DMS153 treated with DMSO at 0.1 percent for 48 hours (cell line): ENCODE measurements around the gene GDPD2.

Experiments used
- DNase-seq: peaks from one replicate; lab custom pipeline; 2025; ENCODE audit not compliant: unreplicated experiment; lab: John Stamatoyannopoulos, UW

Gene GDPD2

DNA sequence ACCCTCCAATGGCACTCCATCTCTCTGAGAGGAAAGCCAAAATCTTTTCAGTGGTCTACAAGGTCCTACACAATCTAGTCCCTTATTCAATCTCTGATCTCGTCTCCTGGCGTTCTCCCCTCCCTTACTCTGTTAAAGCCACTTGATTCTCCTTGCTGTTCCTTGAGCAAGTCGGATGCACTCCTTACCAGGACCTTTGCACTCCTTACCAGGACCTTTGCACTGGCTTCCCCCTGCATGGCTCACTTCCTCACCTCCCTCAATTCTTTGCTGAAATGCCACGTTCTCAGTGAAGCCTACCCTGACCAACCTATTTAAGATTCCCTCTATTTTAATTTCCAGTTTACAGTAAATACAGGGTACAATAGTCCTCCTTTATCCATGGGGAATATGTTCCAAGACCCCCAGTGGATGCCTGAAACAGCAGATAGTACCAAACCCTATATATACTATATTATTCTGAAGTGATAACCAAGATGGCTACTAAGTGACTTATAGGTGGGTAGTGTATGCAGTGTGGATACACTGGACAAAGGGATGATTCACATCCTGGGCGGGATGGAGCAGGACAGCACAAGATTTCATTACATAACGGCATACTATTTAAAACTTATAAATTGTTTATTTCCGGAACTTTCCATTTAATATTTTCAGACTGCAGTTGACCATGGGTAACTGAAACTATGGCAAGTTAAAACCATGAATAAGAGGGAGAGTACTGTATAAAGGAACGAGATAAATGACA lies 15.0 kb downstream of the GDPD2 start:
- DNase-seq: no peak

DNA sequence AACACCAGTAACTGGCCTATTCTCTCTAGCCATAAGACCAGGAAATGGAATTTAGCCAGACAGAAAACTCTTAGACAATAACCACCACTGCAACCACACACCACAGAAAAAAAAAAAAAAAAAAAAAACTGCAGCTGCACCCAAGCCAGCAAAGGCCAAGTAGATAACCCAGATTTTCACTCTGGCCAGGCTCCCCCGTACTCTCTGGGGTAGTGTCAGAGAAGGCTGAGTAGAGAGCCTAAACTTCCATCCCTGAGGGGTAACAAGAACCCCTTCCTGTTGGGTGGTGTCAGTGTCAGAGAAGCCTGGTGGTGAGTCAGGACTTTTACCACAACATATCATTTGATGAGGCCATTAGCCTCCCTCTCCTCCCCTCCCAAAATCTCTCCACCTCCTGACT lies 15.9 kb downstream of the GDPD2 start:
- DNase-seq: no peak

DNA sequence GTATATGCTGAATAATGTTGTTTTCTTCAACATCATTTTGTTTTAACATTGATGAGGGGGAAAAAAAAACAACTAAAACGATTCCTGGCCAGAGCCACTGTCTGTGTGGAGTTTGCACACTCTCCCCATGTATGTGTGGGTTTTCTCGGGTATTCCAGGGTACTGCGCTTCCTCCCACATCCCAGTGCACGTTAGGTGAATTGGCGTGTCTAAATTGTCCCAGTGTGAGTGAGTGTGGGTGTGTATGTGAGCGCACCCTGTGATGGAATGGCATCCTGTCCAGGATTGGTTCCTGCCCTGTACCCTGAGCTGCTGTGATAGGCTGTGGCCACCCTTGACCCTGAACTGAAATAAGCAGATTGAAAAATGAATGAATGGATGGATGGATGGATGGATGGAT lies 19.1 kb downstream of the GDPD2 start:
- no peak for DNase-seq

DNA sequence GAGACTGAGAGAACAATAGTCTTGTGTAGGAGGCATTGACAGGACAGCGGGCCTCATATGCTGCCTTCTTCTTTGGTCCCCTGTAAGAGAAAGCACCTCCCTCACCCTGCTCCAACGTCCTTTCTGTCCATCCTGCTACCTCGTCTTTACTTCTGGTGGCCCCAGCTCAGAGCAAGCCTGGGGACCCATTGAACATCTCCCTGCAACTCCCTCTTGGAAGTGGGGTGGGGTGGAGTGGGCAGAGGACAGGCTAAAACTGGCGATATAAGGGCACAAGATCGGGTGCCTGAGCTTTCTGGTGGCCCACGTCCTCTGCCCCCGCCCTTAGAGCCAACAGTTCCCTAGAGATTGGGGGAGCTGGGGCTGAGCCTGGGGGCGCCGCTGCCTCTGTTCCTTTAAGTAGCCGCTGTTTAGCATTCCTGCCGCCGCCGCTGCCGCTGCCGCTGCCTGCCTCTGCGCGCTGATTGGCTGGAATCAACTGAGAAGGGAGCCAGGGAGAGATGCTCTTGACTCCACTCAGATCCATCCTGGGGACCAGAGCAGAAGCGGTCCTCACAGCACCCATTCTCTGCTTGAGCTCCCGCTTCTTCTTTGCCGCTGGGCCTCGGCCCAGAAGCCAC lies 21.3 kb downstream of the GDPD2 start, which contains the start of gene DLG3:
Gene DLG3 (plus strand): TSS at position 510 of the 620 bp plus-strand sequence. CDS start 367 bp downstream, outside the sequence.
- DNase-seq: no peak

DNA sequence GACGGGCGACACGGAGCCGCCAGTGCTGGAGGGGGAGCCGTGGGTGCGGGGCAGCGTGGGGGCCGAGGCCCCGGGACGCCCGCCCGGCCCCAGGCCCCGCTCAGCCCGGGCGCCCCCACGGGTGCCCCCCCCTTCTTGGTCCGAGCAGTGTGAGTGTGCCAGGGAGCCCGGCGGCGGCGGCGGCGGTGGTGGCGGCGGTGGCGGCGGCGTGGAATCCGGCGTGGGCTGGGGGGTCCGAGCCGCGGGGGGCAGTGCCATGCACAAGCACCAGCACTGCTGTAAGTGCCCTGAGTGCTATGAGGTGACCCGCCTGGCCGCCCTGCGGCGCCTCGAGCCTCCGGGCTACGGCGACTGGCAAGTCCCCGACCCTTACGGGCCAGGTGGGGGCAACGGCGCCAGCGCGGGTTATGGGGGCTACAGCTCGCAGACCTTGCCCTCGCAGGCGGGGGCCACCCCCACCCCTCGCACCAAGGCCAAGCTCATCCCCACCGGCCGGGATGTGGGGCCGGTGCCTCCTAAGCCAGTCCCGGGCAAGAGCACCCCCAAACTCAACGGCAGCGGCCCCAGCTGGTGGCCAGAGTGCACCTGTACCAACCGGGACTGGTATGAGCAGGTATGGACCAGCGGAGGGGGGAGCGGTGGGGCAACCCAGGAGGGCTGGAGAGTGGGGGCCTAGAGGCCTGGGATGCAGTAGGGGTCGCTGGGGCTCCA lies 22.0 kb downstream of the GDPD2 start:
- no peak for DNase-seq

DNA sequence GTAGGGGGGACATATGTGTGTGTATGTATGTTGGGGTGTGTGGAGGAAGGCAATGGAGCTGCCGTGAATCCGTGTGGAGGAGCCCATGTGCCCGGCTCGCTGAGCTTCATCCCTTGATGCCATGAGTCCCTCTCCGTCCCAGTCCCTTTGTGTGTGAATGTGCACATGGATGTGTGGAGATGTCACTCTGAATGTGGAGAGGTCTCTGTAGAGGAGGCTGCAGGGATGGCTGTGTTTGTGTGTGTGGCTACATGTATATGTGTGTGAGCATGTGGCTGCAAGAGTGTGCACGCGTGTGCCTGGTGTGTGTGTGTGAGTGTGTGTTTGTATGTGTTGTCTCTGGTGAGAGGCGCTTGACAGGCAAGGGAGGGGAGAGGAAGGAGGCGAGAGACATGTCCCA lies 22.8 kb downstream of the GDPD2 start:
- no peak for DNase-seq

DNA sequence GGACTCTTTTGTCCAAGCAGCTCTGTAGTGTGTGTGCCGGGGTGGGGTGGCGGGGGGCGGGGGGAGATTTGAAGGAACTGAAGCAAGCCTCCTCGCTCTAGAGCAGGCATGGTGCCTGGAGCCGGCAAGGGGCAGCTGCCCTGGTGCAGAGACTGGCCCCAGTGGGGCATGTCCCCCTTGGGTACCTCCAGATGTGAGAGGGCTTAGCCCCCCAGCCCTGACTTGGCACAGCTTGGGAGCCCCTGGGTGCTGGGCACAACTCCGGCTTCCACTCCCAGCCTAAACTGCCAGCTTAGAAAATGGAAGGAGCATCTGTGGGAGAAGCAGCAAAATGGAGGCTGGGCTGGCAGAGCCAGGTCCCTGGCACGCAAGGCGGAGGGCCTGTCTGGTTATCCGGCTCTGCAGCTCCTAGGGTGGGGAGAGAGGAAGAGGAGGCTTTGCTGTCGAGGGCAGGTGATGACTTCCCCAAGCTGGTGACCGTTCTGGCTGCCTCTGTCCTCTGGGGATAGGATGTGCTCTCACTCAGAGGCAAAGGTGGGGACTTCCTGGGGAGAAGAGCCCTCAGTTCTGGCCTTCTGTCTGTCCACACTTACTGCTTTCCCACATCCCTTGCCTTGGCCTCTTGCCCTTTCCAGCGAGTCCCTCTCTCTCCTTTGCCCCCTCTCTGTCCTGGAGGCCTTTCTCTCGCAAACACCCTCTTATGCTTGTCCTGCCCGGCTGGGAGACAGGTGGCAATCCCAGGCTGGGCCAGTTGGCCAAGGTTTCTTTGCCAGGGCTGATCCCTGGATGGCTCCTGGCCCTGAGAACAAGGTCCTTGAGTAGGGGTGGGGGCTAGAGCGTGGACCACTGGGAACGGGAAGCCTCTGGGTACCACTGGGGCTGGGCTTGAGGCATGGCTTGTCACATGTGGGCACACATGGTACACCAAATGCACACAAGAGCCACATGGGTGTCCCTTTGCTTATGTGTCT lies 23.6 kb downstream of the GDPD2 start:
- no peak for DNase-seq

DNA sequence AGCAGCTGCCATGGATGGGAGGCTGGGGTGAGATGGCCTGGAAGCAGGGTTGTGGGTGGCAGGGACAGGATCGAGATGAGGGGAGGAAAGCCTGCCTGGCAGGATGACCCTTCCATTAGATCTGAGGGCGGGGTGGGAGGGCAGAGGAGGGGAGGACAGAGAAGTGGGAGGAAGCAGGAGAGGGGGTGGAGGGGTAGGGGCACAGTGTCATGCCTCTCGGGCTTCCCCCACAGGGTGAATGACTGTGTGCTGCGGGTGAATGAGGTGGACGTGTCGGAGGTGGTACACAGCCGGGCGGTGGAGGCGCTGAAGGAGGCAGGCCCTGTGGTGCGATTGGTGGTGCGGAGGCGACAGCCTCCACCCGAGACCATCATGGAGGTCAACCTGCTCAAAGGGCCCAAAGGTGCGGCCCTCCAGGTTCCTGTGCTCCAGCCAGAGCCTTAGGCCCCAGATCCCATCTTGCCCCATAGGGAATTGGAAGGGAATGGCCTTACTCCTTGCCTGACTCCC lies 26.4 kb downstream of the GDPD2 start:
- no peak for DNase-seq

DNA sequence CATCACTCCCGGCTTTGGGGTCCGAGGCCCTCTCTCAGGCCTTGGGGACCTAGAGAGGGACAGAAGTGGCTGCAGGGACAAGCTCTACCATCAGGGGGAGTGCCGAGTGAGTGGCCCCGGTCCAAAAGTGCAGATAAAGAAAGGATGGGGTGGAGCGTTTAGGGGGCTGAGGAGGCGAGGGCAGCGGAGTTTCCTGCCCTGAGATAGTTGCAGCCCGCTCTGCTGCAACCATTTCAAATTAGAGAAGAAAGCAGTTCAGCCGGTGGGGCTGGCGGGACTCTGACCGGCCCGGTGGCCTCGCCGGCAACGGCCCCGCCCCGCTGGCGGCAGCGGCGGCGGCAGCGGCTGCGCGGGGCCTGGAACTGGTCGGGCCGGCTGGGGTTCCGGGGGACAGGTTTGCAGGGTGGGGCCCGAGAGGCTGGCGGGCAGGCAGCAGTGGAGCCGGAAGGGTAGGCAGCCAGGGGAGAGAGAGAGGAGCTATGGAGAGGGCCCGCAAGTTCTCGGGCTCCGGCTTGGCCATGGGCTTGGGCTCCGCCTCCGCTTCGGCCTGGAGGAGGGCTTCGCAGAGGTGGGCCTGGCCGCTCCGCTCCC lies 29.1 kb downstream of the GDPD2 start:
- peak; percentile 26 for DNase-seq

DNA sequence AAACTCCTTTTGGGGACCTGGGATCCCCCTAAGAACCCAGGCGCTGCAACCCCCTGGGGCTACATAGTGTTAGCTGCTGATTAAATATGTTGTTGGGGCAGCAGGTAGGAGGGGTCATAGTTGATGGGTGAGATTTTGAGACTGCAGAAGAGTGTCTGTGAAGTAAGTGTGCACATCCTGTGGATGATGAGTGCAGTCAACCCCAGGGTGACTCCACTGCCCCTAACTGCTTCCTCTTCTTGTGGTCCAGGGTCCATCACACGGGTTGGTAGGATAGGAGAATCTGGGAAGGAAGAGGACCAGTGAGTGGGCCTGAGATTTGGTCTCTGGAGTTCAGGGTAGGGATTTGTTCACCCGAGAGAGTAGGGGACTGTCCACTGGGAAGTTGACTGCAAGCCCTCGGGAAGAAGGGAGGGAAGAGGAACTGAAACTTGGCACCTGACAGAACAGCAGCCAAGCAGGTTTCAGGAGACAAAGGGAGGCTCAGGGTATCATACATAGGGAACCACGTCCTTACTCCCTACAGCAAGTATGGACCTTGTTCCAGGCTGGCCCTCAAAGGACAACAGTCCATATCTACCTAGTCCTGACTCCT lies 30.0 kb downstream of the GDPD2 start:
- DNase-seq: no peak

DNA sequence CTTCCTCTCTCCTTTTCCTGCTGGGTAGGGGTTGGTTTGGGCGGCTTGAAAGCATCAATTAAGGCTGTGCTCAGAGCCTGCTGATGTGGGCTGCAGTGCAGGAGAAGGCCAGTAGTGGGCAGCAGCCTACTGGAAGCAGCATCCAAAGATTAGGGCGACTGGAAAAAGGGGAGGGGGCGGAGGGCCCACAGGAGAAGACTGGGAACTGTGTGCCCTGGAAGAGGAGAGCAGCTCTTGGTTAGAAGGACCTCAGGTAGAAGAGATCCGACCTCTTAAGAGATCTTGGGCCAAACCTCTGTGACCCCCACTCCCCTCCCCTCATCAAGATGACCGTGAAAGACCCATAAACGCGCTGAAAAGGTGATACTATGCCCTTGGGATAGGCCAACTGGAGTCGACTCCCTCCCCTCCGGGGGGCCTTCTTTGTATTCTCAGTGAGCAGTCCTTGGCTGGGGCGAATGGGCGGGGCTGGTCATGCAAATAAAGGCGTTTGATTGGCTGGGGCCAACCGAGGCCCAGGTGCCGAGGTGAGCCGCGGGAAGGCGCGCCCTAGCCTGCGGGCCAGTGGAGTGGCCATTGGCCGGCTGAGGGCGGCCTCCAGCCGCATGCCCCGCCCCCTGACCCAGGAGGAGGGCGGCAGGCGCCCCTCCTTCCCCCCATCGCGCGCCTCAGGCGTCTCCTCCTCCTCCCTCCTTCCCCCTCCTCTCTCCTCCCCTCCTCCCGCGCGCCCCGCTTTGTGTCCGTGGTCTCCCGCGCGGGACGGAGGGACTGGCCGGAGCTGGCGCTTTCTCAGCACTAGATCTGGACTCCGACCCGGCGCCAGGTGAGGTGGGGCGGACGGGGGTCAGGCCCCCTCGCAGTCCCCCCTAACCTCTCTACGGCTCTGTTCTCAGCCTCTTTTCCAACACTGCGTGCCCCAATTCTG lies 31.6 kb downstream of the GDPD2 start:
- peak; percentile 74 for DNase-seq

DNA sequence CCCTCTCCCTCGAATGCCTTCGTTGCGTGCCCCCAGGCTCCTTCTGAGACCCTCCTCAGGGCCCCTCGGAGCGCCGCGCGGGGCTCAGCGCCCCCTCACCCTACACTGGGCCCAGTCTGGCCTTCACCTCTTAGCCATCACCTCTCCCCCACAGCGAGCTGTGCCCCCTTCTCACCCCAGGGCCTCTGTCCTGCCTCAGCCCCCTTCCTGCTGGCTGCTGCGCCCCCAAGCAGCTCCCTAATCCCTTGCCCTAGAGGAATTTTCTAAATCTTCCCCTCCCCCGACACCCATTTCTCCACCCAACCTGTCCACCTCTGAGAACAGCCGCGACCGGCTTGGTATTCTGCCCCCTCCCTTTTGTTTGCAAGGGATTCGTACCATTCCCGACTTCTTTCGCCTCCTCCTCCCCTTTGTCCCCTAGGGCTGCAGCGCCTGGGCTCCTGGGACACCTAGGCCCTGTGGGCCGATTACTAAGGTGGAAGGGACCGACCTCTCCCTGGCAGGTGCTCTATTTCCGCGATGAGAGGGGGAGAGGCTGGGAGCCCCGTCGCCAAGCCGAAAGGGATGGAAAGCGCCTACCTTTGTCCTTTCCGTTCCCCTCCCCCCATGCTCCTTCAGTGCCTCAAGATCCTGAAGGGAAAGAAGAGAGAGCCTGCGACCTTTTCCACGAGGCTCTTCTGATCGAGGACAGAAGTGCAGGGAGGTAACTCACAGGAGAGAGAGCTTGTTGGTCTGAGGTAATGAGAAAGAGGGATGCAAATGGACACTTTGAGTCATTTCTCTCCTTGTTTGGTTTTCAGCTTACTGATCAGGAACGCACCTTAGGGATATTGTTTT lies 32.5 kb downstream of the GDPD2 start:
- no peak for DNase-seq

DNA sequence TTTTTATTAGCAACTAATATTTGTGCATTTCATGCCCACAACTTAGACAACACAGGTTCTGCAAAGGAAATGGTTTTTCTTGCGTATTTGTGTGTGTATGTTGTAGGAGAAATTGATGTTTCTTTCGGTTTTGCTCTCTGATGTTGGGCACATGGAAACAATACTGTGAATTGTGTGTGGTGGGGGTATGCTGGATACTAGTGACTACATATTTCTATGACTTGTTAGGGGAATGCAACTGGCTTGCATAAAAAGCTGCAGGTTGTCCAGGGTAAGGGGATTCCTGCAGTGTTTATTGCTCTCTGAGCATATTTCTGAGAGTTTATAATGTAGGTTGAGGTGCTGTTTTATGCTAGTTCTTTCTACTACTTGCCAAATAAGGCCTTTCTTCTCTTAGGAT lies 33.1 kb downstream of the GDPD2 start:
- no peak for DNase-seq

DNA sequence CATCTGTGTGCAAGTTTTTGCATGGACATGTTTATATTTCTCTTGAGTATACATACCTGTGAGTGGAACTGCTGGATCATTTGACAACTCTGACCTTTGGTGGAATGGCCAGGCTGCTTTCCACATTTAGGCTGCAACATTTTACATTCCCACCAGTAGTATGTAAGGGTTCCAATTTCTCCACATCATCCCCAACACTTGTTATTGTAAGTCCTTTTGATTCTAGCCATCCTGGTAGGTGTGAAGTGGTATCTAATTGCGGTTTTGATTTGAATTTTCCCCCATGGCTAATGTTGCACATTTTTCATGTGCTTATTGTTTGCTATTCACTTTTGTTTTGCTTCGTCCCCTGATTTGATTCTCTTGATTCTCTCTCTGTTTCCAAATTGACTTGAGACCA lies 37.9 kb downstream of the GDPD2 start:
- DNase-seq: no peak

DNA sequence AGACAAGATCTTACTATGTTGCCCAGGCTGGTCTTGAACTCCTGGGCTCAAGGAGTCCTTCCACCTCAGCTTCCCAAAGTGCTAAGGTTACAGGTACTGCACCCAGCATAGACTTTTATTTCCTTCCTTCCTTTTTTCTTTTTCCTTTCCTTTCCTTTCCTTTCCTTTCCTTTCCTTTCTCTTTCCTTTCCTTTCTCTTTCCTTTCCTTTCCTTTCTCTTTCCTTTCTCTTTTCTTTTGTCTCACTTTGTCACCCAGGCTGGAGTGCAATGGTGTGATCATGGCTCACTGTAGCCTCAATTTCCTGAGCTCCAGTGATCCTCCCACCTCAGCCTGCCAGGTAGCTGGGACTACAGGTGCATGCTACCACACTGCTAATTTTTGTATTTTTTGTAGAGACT lies 40.9 kb downstream of the GDPD2 start:
- no peak for DNase-seq

DNA sequence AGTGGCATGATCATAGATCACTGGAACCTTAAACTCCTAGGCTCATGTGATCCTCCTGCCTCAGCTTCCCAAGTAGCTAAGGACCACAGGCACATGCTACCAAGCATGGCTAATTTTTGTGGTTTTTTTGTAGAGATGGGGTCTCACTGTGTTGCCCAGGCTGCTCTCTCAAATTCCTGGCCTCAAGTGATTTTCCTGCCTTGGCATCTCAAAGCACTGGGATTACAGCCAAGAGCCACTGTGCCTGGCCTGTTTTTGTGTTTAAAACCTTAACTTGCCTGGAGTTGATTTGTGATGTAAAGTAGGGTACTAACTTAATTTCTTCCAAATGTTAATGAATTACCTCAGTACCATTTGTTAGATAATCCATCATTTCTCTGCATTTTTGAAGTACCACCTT lies 43.9 kb downstream of the GDPD2 start:
- no peak for DNase-seq

DNA sequence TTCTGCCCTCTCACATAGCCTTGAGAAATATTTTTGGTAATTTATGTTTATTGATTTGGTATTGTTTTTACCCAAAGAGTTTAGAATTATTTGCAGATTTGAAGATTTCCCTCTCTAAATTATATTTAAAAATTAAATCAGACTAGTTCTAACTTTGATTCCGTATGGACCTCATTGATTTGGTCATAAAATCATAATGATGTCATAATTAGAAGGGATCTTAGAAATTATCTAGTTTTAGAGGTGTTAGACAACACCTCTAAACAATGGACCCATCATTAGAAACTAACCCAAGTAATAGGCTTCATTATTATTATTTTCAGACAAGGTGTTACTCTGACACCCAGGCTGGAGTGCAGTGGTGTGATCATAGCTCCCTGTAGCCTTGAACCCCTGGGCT lies 45.6 kb downstream of the GDPD2 start:
- no peak for DNase-seq

DNA sequence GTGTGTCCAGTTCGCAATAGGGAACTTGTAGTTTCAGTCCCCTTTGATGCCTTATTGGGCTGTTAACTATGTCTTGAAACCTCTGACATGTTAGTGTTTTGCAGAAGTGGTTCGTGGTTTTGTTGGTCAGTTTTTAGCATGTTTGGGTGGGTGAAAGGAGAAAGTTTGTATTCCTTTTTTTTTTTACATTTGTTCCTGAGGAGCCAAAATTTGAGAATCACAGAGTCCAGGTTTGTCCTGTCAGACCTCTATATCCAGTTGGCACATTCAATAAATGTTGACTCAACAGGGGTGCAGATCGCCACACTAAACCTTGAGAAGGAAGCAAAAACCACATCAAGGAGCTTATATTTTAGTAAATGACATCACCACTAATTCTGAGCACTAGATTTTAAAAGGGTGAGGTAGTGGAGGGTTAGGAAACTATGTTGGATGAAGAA lies 47.8 kb downstream of the GDPD2 start:
- no peak for DNase-seq
